H1 (cell line): ENCODE results near the gene UFC1. TPM values are rescaled to one million over a fixed set of nuclear protein-coding genes. Genes with fewer than 3 reads are reported as not detected.

Source experiments
- CHD2 ChIP-seq: IDR thresholded peaks from 2 replicates; pipeline ENCODE4 v1.6.1; 2012; ENCODE audit warnings: low read length, improper control_type of control experiment
- KDM4A ChIP-seq: IDR thresholded peaks from one replicate; pipeline ENCODE4 v1.7.1; 2012; ENCODE audit warnings: low read depth, mild to moderate bottlenecking, moderate library complexity, low read length, inconsistent platforms; ENCODE audit not compliant: severe bottlenecking
- NRF1 ChIP-seq: IDR thresholded peaks from 2 replicates; pipeline ENCODE4 v1.6.1; 2011; ENCODE audit warnings: mild to moderate bottlenecking, low read depth, low read length, improper control_type of control experiment
- POLR2AphosphoS5 ChIP-seq: IDR thresholded peaks from 2 replicates; pipeline ENCODE4 v1.6.1; 2011; ENCODE audit warnings: low read depth, low read length
- SIN3A ChIP-seq, 2 experiments: IDR thresholded peaks in 1 of 2; conservative IDR thresholded peaks in 1 of 2; 2 replicates each; pipeline ENCODE4 v1.6.1; 2011 to 2012; ENCODE audit warnings: low read length in 2 of 2, improper control_type of control experiment in 1 of 2, low read depth in 1 of 2, mild to moderate bottlenecking in 1 of 2
- TEAD4 ChIP-seq: IDR thresholded peaks from 2 replicates; pipeline ENCODE4 v1.6.1; 2012; ENCODE audit warnings: low read depth, low read length, inconsistent platforms, mixed read lengths
- YY1 ChIP-seq: IDR thresholded peaks from 2 replicates; pipeline ENCODE4 v1.6.1; 2011; ENCODE audit warnings: low read depth, mild to moderate bottlenecking, low read length
- polyA plus RNA-seq, 7 experiments: library from polyadenylated mRNA; depleted of rRNA in 3 of 7; stranded (reverse) in 5 of 7; unstranded in 2 of 7; fragments of >200 nt in 5 of 7; fragments of 200-250 nt in 2 of 7; gene quantifications; 1 replicate in 5 of 7; 2 replicates in 1 of 7; 4 replicates in 1 of 7; pipeline versions ENCODE4 v1.2.1 to v1.2.3, GENCODE V29; 2011 to 2013; ENCODE audit warnings: missing spikeins in 2 of 7, mixed read lengths in 2 of 7
- total RNA-seq: library from RNA; stranded (reverse); fragmentation: NEBNext Ultra II Directional; extraction: Animal tissue kit (Norgen Biotek cat#: 25700); gene quantifications from 2 replicates; pipeline ENCODE4 v1.2.1, GENCODE V29; 2021
- TF ChIP-seq, protein P1 (sequence below): fragments of 300-600 bp; sonication (generic); IDR thresholded peaks from 2 replicates; pipeline ENCODE4 v1.7.1; 2012; ENCODE audit warnings: low read length, moderate library complexity, mild to moderate bottlenecking, inconsistent platforms; ENCODE audit not compliant: insufficient replicate concordance

The UFC1 gene
- total and polyA plus RNA-seq, 2 of the 8 experiments (the other 6 are each of a cell fraction or from before 2014, with no cell fraction given) = 67.8 to 102 TPM

DNA sequence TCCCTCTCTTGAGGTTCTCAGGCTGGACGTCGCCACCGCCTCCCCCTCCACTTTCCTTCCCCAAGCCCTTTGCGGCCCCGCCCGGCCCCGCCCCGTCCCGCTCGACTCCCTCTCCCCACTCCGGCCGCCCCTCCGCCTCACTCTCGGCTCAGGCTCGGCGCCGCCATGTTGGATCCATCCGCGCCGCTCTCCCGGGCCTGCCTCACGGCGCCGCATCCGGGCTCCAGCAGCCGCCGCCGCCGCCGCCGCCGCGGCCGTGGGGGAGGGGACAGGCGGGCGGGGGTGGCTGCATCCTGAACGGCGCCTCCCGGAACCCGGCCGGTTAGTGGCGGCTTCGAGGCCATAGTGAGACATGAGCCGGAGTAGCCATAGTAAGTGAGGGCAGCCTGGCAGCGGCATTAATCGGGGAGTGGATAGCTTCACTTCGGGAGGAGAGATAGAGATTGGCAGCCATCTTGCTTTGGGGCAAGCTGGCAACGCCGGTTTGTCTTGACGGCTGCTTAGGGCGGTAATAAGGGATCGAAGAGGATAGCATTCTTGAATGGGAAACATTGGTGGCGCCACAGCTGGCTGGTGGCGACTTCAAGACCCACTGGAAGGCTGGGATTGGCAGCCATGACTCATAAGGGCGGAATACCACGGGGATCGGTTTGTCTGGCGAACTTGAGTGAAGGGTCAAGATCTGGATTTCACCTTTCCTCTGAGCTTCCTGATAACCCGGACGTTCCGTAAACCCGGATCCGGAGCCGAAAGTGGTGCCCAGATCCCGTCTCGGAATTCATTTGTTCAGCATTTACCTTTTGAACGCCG is 21.2 kb upstream of the UFC1 start, which contains the start of gene DEDD (continued):
- TF ChIP-seq, protein P1, sequence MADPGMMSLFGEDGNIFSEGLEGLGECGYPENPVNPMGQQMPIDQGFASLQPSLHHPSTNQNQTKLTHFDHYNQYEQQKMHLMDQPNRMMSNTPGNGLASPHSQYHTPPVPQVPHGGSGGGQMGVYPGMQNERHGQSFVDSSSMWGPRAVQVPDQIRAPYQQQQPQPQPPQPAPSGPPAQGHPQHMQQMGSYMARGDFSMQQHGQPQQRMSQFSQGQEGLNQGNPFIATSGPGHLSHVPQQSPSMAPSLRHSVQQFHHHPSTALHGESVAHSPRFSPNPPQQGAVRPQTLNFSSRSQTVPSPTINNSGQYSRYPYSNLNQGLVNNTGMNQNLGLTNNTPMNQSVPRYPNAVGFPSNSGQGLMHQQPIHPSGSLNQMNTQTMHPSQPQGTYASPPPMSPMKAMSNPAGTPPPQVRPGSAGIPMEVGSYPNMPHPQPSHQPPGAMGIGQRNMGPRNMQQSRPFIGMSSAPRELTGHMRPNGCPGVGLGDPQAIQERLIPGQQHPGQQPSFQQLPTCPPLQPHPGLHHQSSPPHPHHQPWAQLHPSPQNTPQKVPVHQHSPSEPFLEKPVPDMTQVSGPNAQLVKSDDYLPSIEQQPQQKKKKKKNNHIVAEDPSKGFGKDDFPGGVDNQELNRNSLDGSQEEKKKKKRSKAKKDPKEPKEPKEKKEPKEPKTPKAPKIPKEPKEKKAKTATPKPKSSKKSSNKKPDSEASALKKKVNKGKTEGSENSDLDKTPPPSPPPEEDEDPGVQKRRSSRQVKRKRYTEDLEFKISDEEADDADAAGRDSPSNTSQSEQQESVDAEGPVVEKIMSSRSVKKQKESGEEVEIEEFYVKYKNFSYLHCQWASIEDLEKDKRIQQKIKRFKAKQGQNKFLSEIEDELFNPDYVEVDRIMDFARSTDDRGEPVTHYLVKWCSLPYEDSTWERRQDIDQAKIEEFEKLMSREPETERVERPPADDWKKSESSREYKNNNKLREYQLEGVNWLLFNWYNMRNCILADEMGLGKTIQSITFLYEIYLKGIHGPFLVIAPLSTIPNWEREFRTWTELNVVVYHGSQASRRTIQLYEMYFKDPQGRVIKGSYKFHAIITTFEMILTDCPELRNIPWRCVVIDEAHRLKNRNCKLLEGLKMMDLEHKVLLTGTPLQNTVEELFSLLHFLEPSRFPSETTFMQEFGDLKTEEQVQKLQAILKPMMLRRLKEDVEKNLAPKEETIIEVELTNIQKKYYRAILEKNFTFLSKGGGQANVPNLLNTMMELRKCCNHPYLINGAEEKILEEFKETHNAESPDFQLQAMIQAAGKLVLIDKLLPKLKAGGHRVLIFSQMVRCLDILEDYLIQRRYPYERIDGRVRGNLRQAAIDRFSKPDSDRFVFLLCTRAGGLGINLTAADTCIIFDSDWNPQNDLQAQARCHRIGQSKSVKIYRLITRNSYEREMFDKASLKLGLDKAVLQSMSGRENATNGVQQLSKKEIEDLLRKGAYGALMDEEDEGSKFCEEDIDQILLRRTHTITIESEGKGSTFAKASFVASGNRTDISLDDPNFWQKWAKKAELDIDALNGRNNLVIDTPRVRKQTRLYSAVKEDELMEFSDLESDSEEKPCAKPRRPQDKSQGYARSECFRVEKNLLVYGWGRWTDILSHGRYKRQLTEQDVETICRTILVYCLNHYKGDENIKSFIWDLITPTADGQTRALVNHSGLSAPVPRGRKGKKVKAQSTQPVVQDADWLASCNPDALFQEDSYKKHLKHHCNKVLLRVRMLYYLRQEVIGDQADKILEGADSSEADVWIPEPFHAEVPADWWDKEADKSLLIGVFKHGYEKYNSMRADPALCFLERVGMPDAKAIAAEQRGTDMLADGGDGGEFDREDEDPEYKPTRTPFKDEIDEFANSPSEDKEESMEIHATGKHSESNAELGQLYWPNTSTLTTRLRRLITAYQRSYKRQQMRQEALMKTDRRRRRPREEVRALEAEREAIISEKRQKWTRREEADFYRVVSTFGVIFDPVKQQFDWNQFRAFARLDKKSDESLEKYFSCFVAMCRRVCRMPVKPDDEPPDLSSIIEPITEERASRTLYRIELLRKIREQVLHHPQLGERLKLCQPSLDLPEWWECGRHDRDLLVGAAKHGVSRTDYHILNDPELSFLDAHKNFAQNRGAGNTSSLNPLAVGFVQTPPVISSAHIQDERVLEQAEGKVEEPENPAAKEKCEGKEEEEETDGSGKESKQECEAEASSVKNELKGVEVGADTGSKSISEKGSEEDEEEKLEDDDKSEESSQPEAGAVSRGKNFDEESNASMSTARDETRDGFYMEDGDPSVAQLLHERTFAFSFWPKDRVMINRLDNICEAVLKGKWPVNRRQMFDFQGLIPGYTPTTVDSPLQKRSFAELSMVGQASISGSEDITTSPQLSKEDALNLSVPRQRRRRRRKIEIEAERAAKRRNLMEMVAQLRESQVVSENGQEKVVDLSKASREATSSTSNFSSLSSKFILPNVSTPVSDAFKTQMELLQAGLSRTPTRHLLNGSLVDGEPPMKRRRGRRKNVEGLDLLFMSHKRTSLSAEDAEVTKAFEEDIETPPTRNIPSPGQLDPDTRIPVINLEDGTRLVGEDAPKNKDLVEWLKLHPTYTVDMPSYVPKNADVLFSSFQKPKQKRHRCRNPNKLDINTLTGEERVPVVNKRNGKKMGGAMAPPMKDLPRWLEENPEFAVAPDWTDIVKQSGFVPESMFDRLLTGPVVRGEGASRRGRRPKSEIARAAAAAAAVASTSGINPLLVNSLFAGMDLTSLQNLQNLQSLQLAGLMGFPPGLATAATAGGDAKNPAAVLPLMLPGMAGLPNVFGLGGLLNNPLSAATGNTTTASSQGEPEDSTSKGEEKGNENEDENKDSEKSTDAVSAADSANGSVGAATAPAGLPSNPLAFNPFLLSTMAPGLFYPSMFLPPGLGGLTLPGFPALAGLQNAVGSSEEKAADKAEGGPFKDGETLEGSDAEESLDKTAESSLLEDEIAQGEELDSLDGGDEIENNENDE = peak; percentile 20
- TF ChIP-seq NRF1 (no peak), SIN3A (conservative IDR thresholded peaks at IDR 0.05 in 1 of 2, IDR thresholded peaks at IDR 0.05 in 1 of 2; ENCODE audit: low read depth in 1 of 2, low read length in 2 of 2) (peak; percentile 74 to 91; a peak in 3 of 4 replicates), KDM4A (peak; percentile 39), YY1 (peak; percentile 99), TEAD4 (peak; percentile 72), POLR2AphosphoS5 (peak; percentile 24), CHD2 (peak; percentile 48; the same call in 1 of the 2 replicates)
